Muscle of leg (tissue), 11 donors: Measurements from ENCODE around the gene CASP9. TPM values are rescaled to one million over a fixed set of nuclear protein-coding genes. Genes with fewer than 3 reads are reported as not detected.
A peak's percentile ranks its signal among the peaks of the same experiment; 100 is the strongest.
"Not testable (repeated sequence)": the region's sequence is repeated elsewhere in the genome, so short reads cannot be mapped to it uniquely, and the experiment has no call there.

Source experiments
- DNase-seq: peaks from one replicate; pipeline ENCODE4 v3.0.0; 2013
- H3K27ac ChIP-seq: one replicate; pipeline ENCODE4 v1.5.1; 2013; ENCODE audit warnings: mild to moderate bottlenecking, low read length, control low read depth
- H3K27me3 ChIP-seq: one replicate; pipeline ENCODE4 v1.6.1; 2013; ENCODE audit warnings: low read length; ENCODE audit not compliant: control insufficient read depth, insufficient read depth
- H3K36me3 ChIP-seq: one replicate; pipeline ENCODE4 v1.6.1; 2013; ENCODE audit warnings: low read length; ENCODE audit not compliant: control insufficient read depth, insufficient read depth
- H3K4me1 ChIP-seq: one replicate; pipeline ENCODE4 v1.6.1; 2013; ENCODE audit warnings: low read length; ENCODE audit not compliant: control insufficient read depth, insufficient read depth
- H3K4me3 ChIP-seq: one replicate; pipeline ENCODE4 v1.5.1; 2013; ENCODE audit warnings: low read length, control low read depth
- H3K9me3 ChIP-seq: replicated peaks from 2 replicates; pipeline ENCODE4 v1.6.1; 2013; ENCODE audit warnings: low read depth, low read length; ENCODE audit not compliant: control insufficient read depth
- WGBS: methylation state at CpG from one replicate; pipeline ENCODE4 v1.1.5; 2013; ENCODE audit warnings: missing lambda C conversion rate; ENCODE audit not compliant: insufficient coverage; 5-methylcytosine and 5-hydroxymethylcytosine counted together
- polyA plus RNA-seq, 8 donors: library from polyadenylated mRNA; unstranded; fragments of 120-200 nt; gene quantifications; one replicate each; pipeline versions ENCODE4 v1.2.1 to v1.2.3, GENCODE V29; 2013; ENCODE audit warnings: inconsistent platforms in 1 of 8, low replicate concordance in 1 of 8; ENCODE audit not compliant: insufficient read length in 8 of 8, insufficient read depth in 1 of 8
- total RNA-seq: library from RNA; stranded (reverse); fragments of 120-200 nt; gene quantifications from one replicate; pipeline ENCODE4 v1.2.4, GENCODE V29; 2013

Gene CASP9
- total and polyA plus RNA-seq, 9 donors = 9.4 to 21.4 (median 18.3) TPM

- not testable (repeated sequence) for H3K27me3 ChIP-seq, H3K9me3 ChIP-seq, H3K27ac ChIP-seq, DNase-seq, H3K4me3 ChIP-seq
- Histone ChIP-seq H3K36me3 (peaks cover 13% of the 10 kb centered on the region), H3K4me1 (peaks cover 15% of the 10 kb centered on the region)
- no CpG with 5 or more reads among the region's 6 CpGs for WGBS
Measured at GRCh38 chr1:15484443-15484842, 39.6 kb downstream of the CASP9 start.

GRCh38 chr1:15483971-15484370 lies 40.0 kb downstream of the CASP9 start:
- no peaks in the 10 kb centered on the region for H3K27me3 ChIP-seq
- H3K4me3 ChIP-seq = no peak overlapping the region
- DNase-seq = no peak
- H3K9me3 ChIP-seq = no peaks in the 10 kb centered on the region
- peaks cover 13% of the 10 kb centered on the region for H3K36me3 ChIP-seq
- peaks cover 13% of the 10 kb centered on the region for H3K4me1 ChIP-seq
- H3K27ac ChIP-seq = no peak overlapping the region
- WGBS = no CpG with 5 or more reads among the region's 2 CpGs

GRCh38 chr1:15482983-15483543 lies 41.0 kb downstream of the CASP9 start:
- not testable (repeated sequence) for H3K4me1 ChIP-seq, H3K27ac ChIP-seq, DNase-seq, H3K9me3 ChIP-seq, H3K4me3 ChIP-seq, H3K27me3 ChIP-seq
- 90% methylated on average over 8 of the region's 16 CpGs for WGBS
- peaks cover 13% of the 10 kb centered on the region for H3K36me3 ChIP-seq

GRCh38 chr1:15482455-15482854 lies 41.6 kb downstream of the CASP9 start:
- H3K27me3 ChIP-seq, DNase-seq, H3K27ac ChIP-seq, H3K4me3 ChIP-seq, H3K4me1 ChIP-seq, H3K9me3 ChIP-seq: not testable (repeated sequence)
- no CpG with 5 or more reads among the region's 6 CpGs for WGBS
- H3K36me3 ChIP-seq = peaks cover 13% of the 10 kb centered on the region

- no peak for DNase-seq
- H3K4me1 ChIP-seq = peaks cover 2% of the 10 kb centered on the region
- H3K9me3 ChIP-seq = no peaks in the 10 kb centered on the region
- no peaks in the 10 kb centered on the region for H3K27me3 ChIP-seq
- H3K36me3 ChIP-seq = no peaks in the 10 kb centered on the region
- 95% methylated on average over 7 of the region's 11 CpGs for WGBS
- H3K4me3 ChIP-seq = no peak overlapping the region
- H3K27ac ChIP-seq = no peak overlapping the region
Measured at GRCh38 chr1:15479654-15480347, 44.2 kb downstream of the CASP9 start.

GRCh38 chr1:15477646-15478212 lies 46.3 kb downstream of the CASP9 start:
- DNase-seq = no peak
- peaks cover 2% of the 10 kb centered on the region for H3K4me1 ChIP-seq
- no peak overlapping the region for H3K27ac ChIP-seq
- H3K36me3 ChIP-seq = no peaks in the 10 kb centered on the region
- no peaks in the 10 kb centered on the region for H3K9me3 ChIP-seq
- WGBS = 87% methylated on average over 4 of the region's 5 CpGs
- H3K4me3 ChIP-seq = no peak overlapping the region
- no peaks in the 10 kb centered on the region for H3K27me3 ChIP-seq

GRCh38 chr1:15476927-15477326 lies 47.1 kb downstream of the CASP9 start:
- no peaks in the 10 kb centered on the region for H3K36me3 ChIP-seq
- peaks cover 6% of the 10 kb centered on the region for H3K4me1 ChIP-seq
- H3K27me3 ChIP-seq = no peaks in the 10 kb centered on the region
- no peak for DNase-seq
- WGBS = no CpG with 5 or more reads among the region's 3 CpGs
- H3K9me3 ChIP-seq = no peaks in the 10 kb centered on the region
- H3K4me3 ChIP-seq = no peak overlapping the region
- no peak overlapping the region for H3K27ac ChIP-seq

GRCh38 chr1:15475752-15476314 lies 48.2 kb downstream of the CASP9 start, which contains the start of gene CELA2B:
TSS of gene CELA2B (plus strand) at chr1:15476104. CDS start at chr1:15476126, 22 bp downstream.
- Histone ChIP-seq H3K27ac (no peak within 1 kb of the TSS), H3K36me3 (no peaks in the 10 kb centered on the region), H3K4me3 (no peak within 1 kb of the TSS), H3K4me1 (peaks cover 7% of the 10 kb centered on the region), H3K27me3 (no peaks in the 10 kb centered on the region), H3K9me3 (no peaks in the 10 kb centered on the region)
- DNase-seq = peak; percentile 55
- 50% methylated on average over 2 of the region's 5 CpGs for WGBS

- Histone ChIP-seq H3K27me3 (no peaks in the 10 kb centered on the region), H3K4me3 (no peak overlapping the region), H3K4me1 (peaks cover 24% of the 10 kb centered on the region), H3K27ac (no peak overlapping the region), H3K9me3 (no peaks in the 10 kb centered on the region), H3K36me3 (no peaks in the 10 kb centered on the region)
- no peak for DNase-seq
- WGBS = 60% methylated on average over 7 of the region's 11 CpGs
Measured at GRCh38 chr1:15472587-15472986, 51.4 kb downstream of the CASP9 start.

GRCh38 chr1:15471723-15472122 lies 52.3 kb downstream of the CASP9 start:
- H3K27ac ChIP-seq, H3K4me3 ChIP-seq, H3K27me3 ChIP-seq, DNase-seq, H3K9me3 ChIP-seq, H3K36me3 ChIP-seq: not testable (repeated sequence)
- H3K4me1 ChIP-seq = peaks cover 33% of the 10 kb centered on the region
- no CpG with 5 or more reads among the region's 6 CpGs for WGBS
